Caco-2 (cell line): ENCODE results near the gene TIGD7. TPM values are rescaled to one million over a fixed set of nuclear protein-coding genes. Genes with fewer than 3 reads are reported as not detected.

Source experiments
- BruUV-seq: library from RNA; stranded (reverse); fragments of 400-500 nt; replicated peaks from 2 replicates; lab custom pipeline; 2021; lab: Mats Ljungman, UMichigan
- CTCF ChIA-PET: fragments of 300-600 bp; sonication (Branson Sonifier 250); formaldehyde crosslinking; loops from one replicate; lab custom pipeline; 2022; ENCODE audit warnings: antibody characterized with exemption; lab: Charles Lee
- POLR2A ChIA-PET: fragments of 300-600 bp; sonication (Branson Sonifier 250); formaldehyde crosslinking; loops from one replicate; lab custom pipeline; 2022; ENCODE audit warnings: antibody characterized with exemption; lab: Charles Lee
- DNase-seq, 2 experiments: peaks; one replicate each; pipeline versions ENCODE4 v3.0.0 to v3.0.0-alpha.2; 2020 to 2022
- H3K27me3 ChIP-seq: replicated peaks from 2 replicates; pipeline ENCODE4 v1.6.0; 2011; ENCODE audit warnings: low read length; ENCODE audit not compliant: control insufficient read depth, insufficient read depth
- H3K36me3 ChIP-seq: 2 replicates; pipeline ENCODE4 v1.5.1; 2011; ENCODE audit warnings: low read length; ENCODE audit not compliant: control insufficient read depth, insufficient read depth
- H3K4me1 ChIP-seq: fragments of 250-450 bp; sonication (Bioruptor Pico); 2 replicates; pipeline ENCODE4 v1.5.1; 2020; ENCODE audit warnings: mild to moderate bottlenecking
- H3K4me3 ChIP-seq: 2 replicates; pipeline ENCODE4 v1.5.1; 2011; ENCODE audit warnings: low read depth, mild to moderate bottlenecking, control low read depth, low read length
- H3K9me3 ChIP-seq: fragments of 250-450 bp; sonication (Bioruptor Pico); 2 replicates; pipeline ENCODE4 v1.5.1; 2020; ENCODE audit warnings: mild to moderate bottlenecking, moderate library complexity
- H3K27ac Mint-ChIP-seq: one replicate; pipeline ENCODE4 v1.8.0; 2022; ENCODE audit warnings: mixed read lengths; ENCODE audit not compliant: unreplicated experiment
- H3K27me3 Mint-ChIP-seq: one replicate; pipeline ENCODE4 v1.8.0; 2022; ENCODE audit warnings: mixed read lengths; ENCODE audit not compliant: insufficient read depth, unreplicated experiment
- H3K36me3 Mint-ChIP-seq: one replicate; pipeline ENCODE4 v1.8.0; 2022; ENCODE audit warnings: mild to moderate bottlenecking, mixed read lengths; ENCODE audit not compliant: insufficient read depth, unreplicated experiment
- H3K4me1 Mint-ChIP-seq: one replicate; pipeline ENCODE4 v1.8.0; 2022; ENCODE audit warnings: low read depth, mixed read lengths; ENCODE audit not compliant: unreplicated experiment
- H3K4me3 Mint-ChIP-seq: one replicate; pipeline ENCODE4 v1.8.0; 2022; ENCODE audit warnings: mild to moderate bottlenecking, moderate library complexity, mixed read lengths; ENCODE audit not compliant: unreplicated experiment
- H3K9me3 Mint-ChIP-seq: one replicate; pipeline ENCODE4 v1.8.0; 2022; ENCODE audit warnings: mixed read lengths; ENCODE audit not compliant: unreplicated experiment
- CTCF ChIP-seq, 2 experiments: fragments of 200-600 bp in 1 of 2; IDR thresholded peaks; 1 replicate in 1 of 2; 2 replicates in 1 of 2; pipeline versions ENCODE4 v1.5.1 to v1.8.0; 2011 to 2022; ENCODE audit warnings: antibody characterized with exemption in 1 of 2, control low read depth in 1 of 2, inconsistent platforms in 1 of 2, low read depth in 1 of 2, low read length in 1 of 2, mild to moderate bottlenecking in 1 of 2, moderate library complexity in 1 of 2; ENCODE audit not compliant: insufficient read depth in 1 of 2, severe bottlenecking in 1 of 2, unreplicated experiment in 1 of 2
- intact Hi-C: fragments of 100-400 bp; cut with micrococcal nuclease; formaldehyde crosslinking; loops from one replicate; pipeline ENCODE4 v1.10.0; 2022; ENCODE audit not compliant: unreplicated experiment
- total RNA-seq: library from RNA; stranded (reverse); gene quantifications from 2 replicates; pipeline ENCODE4 v1.2.3, GENCODE V29; 2022

The TIGD7 gene
- total RNA-seq, 1 experiment from 2014 or later = 3.7 TPM

- DNase-seq = peak; percentile 96
- Histone ChIP-seq H3K4me3 (peak within 1 kb of the TSS; percentile 72), H3K9me3 (no peaks in the 10 kb centered on the region; the same call in 1 of the 2 replicates), H3K27me3 (no peaks in the 10 kb centered on the region), H3K36me3 (peaks cover 10% of the 10 kb centered on the region), H3K4me1 (peaks cover 19% of the 10 kb centered on the region)
- Mint-ChIP-seq H3K4me1 (no peaks in the 10 kb centered on the region), H3K27ac (peak within 1 kb of the TSS; percentile 99), H3K36me3 (peaks cover 48% of the 10 kb centered on the region), H3K4me3 (peak within 1 kb of the TSS; percentile 98), H3K27me3 (no peaks in the 10 kb centered on the region), H3K9me3 (no peaks in the 10 kb centered on the region)
- POLR2A ChIA-PET = interaction anchor here (0.6 to 2.6 kb wide), 13 partner anchors 9 to 273 kb away, joined by 3 to 21 read pairs (median 5); partner anchors contain the start of genes NAA60, ZNF174, ZNF213 and ZNF597
- BruUV-seq = TSS peak; percentile 79
- no peak for TF ChIP-seq CTCF (IDR thresholded peaks at IDR 0.05; ENCODE audit: insufficient read depth in 1 of 2, low read depth in 1 of 2, low read length in 1 of 2, severe bottlenecking in 1 of 2, unreplicated experiment in 1 of 2)
- intact Hi-C loops = loop anchor here (1.0 to 10.0 kb wide), 4 partner anchors 19 to 159 kb away; partner anchors contain the start of genes NAA60, ZNF174, ZNF597 and ZSCAN32
- CTCF ChIA-PET = interaction anchor here (0.6 to 2.1 kb wide), 4 partner anchors 9 to 218 kb away, joined by 3 to 8 read pairs (median 5); partner anchors contain the start of gene CLUAP1
Observed at GRCh38 chr16:3282730-3283542, 22.3 kb downstream of the TIGD7 start, which contains the start of gene ZNF263. ZNF263 (plus strand) TSS chr16:3283491; CDS start chr16:3283819, 328 bp downstream.

- peak; percentile 74 to 77 for DNase-seq
- CTCF ChIA-PET = interaction anchor here (1.3 to 2.1 kb wide), 2 partner anchors 15 to 18 kb away, joined by 6 to 8 read pairs; no protein-coding TSS in a partner anchor
- no peaks in the 10 kb centered on the region for H3K4me1 Mint-ChIP-seq
Observed at GRCh38 chr16:3282103-3282729, 23.0 kb downstream of the TIGD7 start.

More at GRCh38 chr16:3282103-3282729, 23.0 kb downstream of the TIGD7 start:
- POLR2A ChIA-PET = interaction anchor here (0.6 to 2.6 kb wide), 13 partner anchors 8 to 272 kb away, joined by 3 to 21 read pairs (median 5); partner anchors contain the start of genes NAA60, ZNF174, ZNF213 and ZNF597
- H3K36me3 Mint-ChIP-seq = peaks cover 41% of the 10 kb centered on the region
- H3K27me3 ChIP-seq = no peaks in the 10 kb centered on the region
- peaks cover 19% of the 10 kb centered on the region for H3K4me1 ChIP-seq
- no peak for TF ChIP-seq CTCF (IDR thresholded peaks at IDR 0.05; ENCODE audit: insufficient read depth in 1 of 2, low read depth in 1 of 2, low read length in 1 of 2, severe bottlenecking in 1 of 2, unreplicated experiment in 1 of 2)
- BruUV-seq = no TSS peak
- H3K27me3 Mint-ChIP-seq = no peaks in the 10 kb centered on the region
- H3K4me3 ChIP-seq = peak overlapping the region; percentile 72
- H3K27ac Mint-ChIP-seq = peak overlapping the region; percentile 99
- intact Hi-C loops = loop anchor here (1.0 to 10.0 kb wide), 4 partner anchors 18 to 160 kb away; partner anchors contain the start of genes NAA60, ZNF174, ZNF597 and ZSCAN32
- H3K9me3 ChIP-seq = no peaks in the 10 kb centered on the region; the same call in 1 of the 2 replicates
- peaks cover 8% of the 10 kb centered on the region for H3K36me3 ChIP-seq
- no peaks in the 10 kb centered on the region for H3K9me3 Mint-ChIP-seq
- peak overlapping the region; percentile 98 for H3K4me3 Mint-ChIP-seq
